Rectal smooth muscle tissue (tissue), 1 donor: ENCODE data around the gene COX6B2.

Experiments
- H3K27ac ChIP-seq: one replicate; pipeline ENCODE4 v1.7.0; 2013; ENCODE audit warnings: low read depth, low read length, inconsistent platforms
- H3K27me3 ChIP-seq: one replicate; pipeline ENCODE4 v1.7.0; 2013; ENCODE audit warnings: low read length; ENCODE audit not compliant: control insufficient read depth, insufficient read depth
- H3K36me3 ChIP-seq: one replicate; pipeline ENCODE4 v1.7.0; 2013; ENCODE audit warnings: low read length; ENCODE audit not compliant: control insufficient read depth, insufficient read depth
- H3K4me1 ChIP-seq: one replicate; pipeline ENCODE4 v1.7.0; 2013; ENCODE audit warnings: low read length; ENCODE audit not compliant: control insufficient read depth, insufficient read depth
- H3K4me3 ChIP-seq: one replicate; pipeline ENCODE4 v1.7.0; 2013; ENCODE audit warnings: low read length
- H3K9ac ChIP-seq: one replicate; pipeline ENCODE4 v1.7.0; 2013; ENCODE audit warnings: low read length

The COX6B2 gene

GRCh38 chr19:55387736-55388497 is 33.4 kb upstream of the COX6B2 start:
- Histone ChIP-seq H3K9ac (no peak overlapping the region), H3K4me3 (peak overlapping the region; percentile 98), H3K27ac (no peak overlapping the region), H3K4me1 (peaks cover 19% of the 10 kb centered on the region), H3K36me3 (peaks cover 33% of the 10 kb centered on the region), H3K27me3 (no peaks in the 10 kb centered on the region)

- peak overlapping the region; percentile 98 for H3K4me3 ChIP-seq
- H3K27ac ChIP-seq = peak overlapping the region; percentile 97
- no peaks in the 10 kb centered on the region for H3K27me3 ChIP-seq
- peaks cover 33% of the 10 kb centered on the region for H3K36me3 ChIP-seq
- H3K9ac ChIP-seq = peak overlapping the region; percentile 97
- peaks cover 19% of the 10 kb centered on the region for H3K4me1 ChIP-seq
Measured at GRCh38 chr19:55386493-55386971, 32.0 kb upstream of the COX6B2 start.

GRCh38 chr19:55385724-55386492 is 31.4 kb upstream of the COX6B2 start, which contains the start of gene RPL28:
Gene RPL28 (plus strand): TSS chr19:55385932. CDS start chr19:55386358, 426 bp downstream.
- Histone ChIP-seq H3K27ac (peak within 1 kb of the TSS; percentile 97), H3K27me3 (no peaks in the 10 kb centered on the region), H3K36me3 (peaks cover 28% of the 10 kb centered on the region), H3K4me1 (peaks cover 19% of the 10 kb centered on the region), H3K4me3 (peak within 1 kb of the TSS; percentile 98), H3K9ac (peak within 1 kb of the TSS; percentile 97)

- H3K4me1 ChIP-seq = peaks cover 19% of the 10 kb centered on the region
- peaks cover 25% of the 10 kb centered on the region for H3K36me3 ChIP-seq
- H3K27me3 ChIP-seq = no peaks in the 10 kb centered on the region
- peak overlapping the region; percentile 97 for H3K27ac ChIP-seq
- peak overlapping the region; percentile 74 for H3K4me3 ChIP-seq
- peak overlapping the region; percentile 69 for H3K9ac ChIP-seq
Measured at GRCh38 chr19:55384920-55385723, 30.6 kb upstream of the COX6B2 start.

GRCh38 chr19:55384131-55384919 is 29.8 kb upstream of the COX6B2 start, which contains the start of gene TMEM238:
Gene TMEM238 (minus strand): TSS chr19:55384292. CDS start chr19:55384259, 33 bp downstream.
- peaks cover 19% of the 10 kb centered on the region for H3K4me1 ChIP-seq
- H3K9ac ChIP-seq = peak within 1 kb of the TSS; percentile 69
- H3K4me3 ChIP-seq = peak within 1 kb of the TSS; percentile 74
- H3K27me3 ChIP-seq = no peaks in the 10 kb centered on the region
- peaks cover 18% of the 10 kb centered on the region for H3K36me3 ChIP-seq
- H3K27ac ChIP-seq = peak within 1 kb of the TSS; percentile 97

GRCh38 chr19:55383279-55384130 is 29.0 kb upstream of the COX6B2 start:
- Histone ChIP-seq H3K27ac (peak overlapping the region; percentile 97), H3K36me3 (peaks cover 11% of the 10 kb centered on the region), H3K27me3 (no peaks in the 10 kb centered on the region), H3K9ac (peak overlapping the region; percentile 24), H3K4me3 (peak overlapping the region; percentile 74), H3K4me1 (peaks cover 18% of the 10 kb centered on the region)

GRCh38 chr19:55382522-55383054 is 28.1 kb upstream of the COX6B2 start:
- Histone ChIP-seq H3K36me3 (peaks cover 3% of the 10 kb centered on the region), H3K9ac (no peak overlapping the region), H3K4me3 (no peak overlapping the region), H3K27ac (no peak overlapping the region), H3K27me3 (no peaks in the 10 kb centered on the region), H3K4me1 (peaks cover 15% of the 10 kb centered on the region)

- no peaks in the 10 kb centered on the region for H3K27me3 ChIP-seq
- no peaks in the 10 kb centered on the region for H3K36me3 ChIP-seq
- no peak overlapping the region for H3K27ac ChIP-seq
- no peak overlapping the region for H3K9ac ChIP-seq
- no peak overlapping the region for H3K4me3 ChIP-seq
- H3K4me1 ChIP-seq = peaks cover 9% of the 10 kb centered on the region
Measured at GRCh38 chr19:55382013-55382412, 27.5 kb upstream of the COX6B2 start.

- no peaks in the 10 kb centered on the region for H3K36me3 ChIP-seq
- peaks cover 4% of the 10 kb centered on the region for H3K4me1 ChIP-seq
- H3K27me3 ChIP-seq = peaks cover 5% of the 10 kb centered on the region
- no peak overlapping the region for H3K27ac ChIP-seq
- no peak overlapping the region for H3K9ac ChIP-seq
- no peak overlapping the region for H3K4me3 ChIP-seq
Measured at GRCh38 chr19:55379174-55379573, 24.7 kb upstream of the COX6B2 start.

- Histone ChIP-seq H3K27me3 (peaks cover 15% of the 10 kb centered on the region), H3K4me3 (no peak overlapping the region), H3K36me3 (no peaks in the 10 kb centered on the region), H3K4me1 (no peaks in the 10 kb centered on the region), H3K27ac (no peak overlapping the region), H3K9ac (no peak overlapping the region)
Measured at GRCh38 chr19:55377356-55378131, 23.0 kb upstream of the COX6B2 start.
